Measurements from ENCODE around the gene IGSF8. TPM values are rescaled to one million over a fixed set of nuclear protein-coding genes. Genes with fewer than 3 reads are reported as not detected.
"Not testable (repeated sequence)": the region's sequence is repeated elsewhere in the genome, so short reads cannot be mapped to it uniquely, and the experiment has no call there.

IGSF8 gene
- total RNA-seq, 1 experiment from 2014 or later: 56.2 TPM

- Histone ChIP-seq H3K9ac (ENCODE audit: extremely low read depth, insufficient read length, low read length) (no peak overlapping the region), H3K79me1 (ENCODE audit: insufficient read depth, low read depth, low read length, poor library complexity, severe bottlenecking) (no peaks in the 10 kb centered on the region), H3K4me2 (ENCODE audit: insufficient read depth, insufficient read length, low read length) (no peak overlapping the region), H2BK5ac (ENCODE audit: insufficient read length, low read length) (no peak overlapping the region), H3K14ac (ENCODE audit: insufficient read depth, low read length) (no peak overlapping the region), H3K4me1 (ENCODE audit: insufficient read depth, low read length) (peaks cover 6% of the 10 kb centered on the region; the same call in 1 of the 2 replicates), H3K56ac (ENCODE audit: insufficient read length, low read depth, low read length) (no peak overlapping the region), H3K27me3 (ENCODE audit: insufficient read depth, low read length) (no peaks in the 10 kb centered on the region), H3T11ph (ENCODE audit: low read length) (no peak overlapping the region), H2BK15ac (ENCODE audit: low read depth, low read length) (no peak overlapping the region), H3K79me2 (ENCODE audit: insufficient read depth, low read length) (no peaks in the 10 kb centered on the region), H2AFZ (ENCODE audit: low read length) (no peak overlapping the region), H4K91ac (ENCODE audit: insufficient read length, low read depth, low read length) (no peak overlapping the region), H2AK5ac (ENCODE audit: insufficient read length, low read length) (no peak overlapping the region), H4K20me1 (ENCODE audit: control insufficient read depth, insufficient read depth, insufficient read length) (no peaks in the 10 kb centered on the region), H3K18ac (ENCODE audit: insufficient read length, low read depth, low read length) (no peak overlapping the region), H3K23ac (ENCODE audit: insufficient read length, low read depth, low read length) (no peak overlapping the region), H3K9me3 (ENCODE audit: control insufficient read depth, low read depth, low read length) (no peaks in the 10 kb centered on the region), H2BK20ac (ENCODE audit: low read depth, low read length, poor library complexity, severe bottlenecking) (no peak overlapping the region), H4K8ac (replicated peaks; ENCODE audit: insufficient read length, low read depth, low read length) (no peak overlapping the region), H3K23me2 (ENCODE audit: insufficient read length, low read depth, low read length, poor library complexity, severe bottlenecking) (no peaks in the 10 kb centered on the region), H2BK12ac (ENCODE audit: insufficient read length, low read depth, low read length) (no peak overlapping the region), H3K4ac (ENCODE audit: low read depth, low read length) (no peak overlapping the region), H2BK120ac (ENCODE audit: low read depth, low read length, poor library complexity, severe bottlenecking) (no peak overlapping the region), H4K5ac (ENCODE audit: insufficient read length, low read depth, low read length) (no peak overlapping the region), H3K27ac (ENCODE audit: insufficient read length, low read depth, low read length) (no peak overlapping the region)
- no peak for TF ChIP-seq CTCF (conservative IDR thresholded peaks at IDR 0.05)
- H3K36me3 Mint-ChIP-seq (ENCODE audit: insufficient read depth in 1 of 3, low read depth in 3 of 3): no peaks in the 10 kb centered on the region
- H3K9me3 Mint-ChIP-seq: no peaks in the 10 kb centered on the region
- no peak overlapping the region for H3K27ac Mint-ChIP-seq
- peaks cover 28% of the 10 kb centered on the region for H3K27me3 Mint-ChIP-seq (ENCODE audit: low read depth)
- H3K4me1 Mint-ChIP-seq: peaks cover 28 to 39% of the 10 kb centered on the region in 2 experiments
- H3K4me3 Mint-ChIP-seq: no peak overlapping the region
- no CpG with 5 or more reads among the region's 1 CpG for WGBS (ENCODE audit: extremely low coverage, insufficient read length, low lambda C conversion rate)
- DNase-seq: no peak
These were observed 47.8 kb downstream of the IGSF8 start for GRCh38 chr1:160050619-160051018.

- H4K8ac ChIP-seq (replicated peaks; ENCODE audit: insufficient read length, low read depth, low read length); H3K36me3 Mint-ChIP-seq (ENCODE audit: insufficient read depth in 1 of 3, low read depth in 3 of 3); H2BK20ac ChIP-seq (ENCODE audit: low read depth, low read length, poor library complexity, severe bottlenecking); H2AK5ac ChIP-seq (ENCODE audit: insufficient read length, low read length); H3K9ac ChIP-seq (ENCODE audit: extremely low read depth, insufficient read length, low read length); H3K14ac ChIP-seq (ENCODE audit: insufficient read depth, low read length); H4K91ac ChIP-seq (ENCODE audit: insufficient read length, low read depth, low read length); H2BK12ac ChIP-seq (ENCODE audit: insufficient read length, low read depth, low read length); H3K27me3 ChIP-seq (ENCODE audit: insufficient read depth, low read length); H3K4me1 ChIP-seq (ENCODE audit: insufficient read depth, low read length); H3K27ac ChIP-seq (ENCODE audit: insufficient read length, low read depth, low read length); H3K9me3 ChIP-seq (ENCODE audit: control insufficient read depth, low read depth, low read length); H3K79me1 ChIP-seq (ENCODE audit: insufficient read depth, low read depth, low read length, poor library complexity, severe bottlenecking); H3K56ac ChIP-seq (ENCODE audit: insufficient read length, low read depth, low read length); H3K4me3 Mint-ChIP-seq; H3K23ac ChIP-seq (ENCODE audit: insufficient read length, low read depth, low read length); H2BK15ac ChIP-seq (ENCODE audit: low read depth, low read length); H3K23me2 ChIP-seq (ENCODE audit: insufficient read length, low read depth, low read length, poor library complexity, severe bottlenecking); H2BK120ac ChIP-seq (ENCODE audit: low read depth, low read length, poor library complexity, severe bottlenecking); H3K27ac Mint-ChIP-seq; H3K4me2 ChIP-seq (ENCODE audit: insufficient read depth, insufficient read length, low read length); H4K20me1 ChIP-seq (ENCODE audit: control insufficient read depth, insufficient read depth, insufficient read length); H4K5ac ChIP-seq (ENCODE audit: insufficient read length, low read depth, low read length); H3K4ac ChIP-seq (ENCODE audit: low read depth, low read length); DNase-seq; H3K79me2 ChIP-seq (ENCODE audit: insufficient read depth, low read length); H2AFZ ChIP-seq (ENCODE audit: low read length); H3T11ph ChIP-seq (ENCODE audit: low read length); H3K9me3 Mint-ChIP-seq; H3K18ac ChIP-seq (ENCODE audit: insufficient read length, low read depth, low read length); H2BK5ac ChIP-seq (ENCODE audit: insufficient read length, low read length): not testable (repeated sequence)
- WGBS (ENCODE audit: extremely low coverage, insufficient read length, low lambda C conversion rate): no CpG with 5 or more reads among the region's 2 CpGs
- Mint-ChIP-seq H3K27me3 (ENCODE audit: low read depth) (peaks cover 25% of the 10 kb centered on the region), H3K4me1 (peaks cover 28 to 39% of the 10 kb centered on the region in 2 experiments)
These were observed 48.2 kb downstream of the IGSF8 start for GRCh38 chr1:160050182-160050581.

Measured in H9 (cell line).